ENCODE measurements around the gene MAGI2. TPM values are rescaled to one million over a fixed set of nuclear protein-coding genes. Genes with fewer than 3 reads are reported as not detected.

The MAGI2 gene
- polyA plus RNA-seq, 3 donors, result 0.03 to 0.11 TPM; not detected in 1

DNA sequence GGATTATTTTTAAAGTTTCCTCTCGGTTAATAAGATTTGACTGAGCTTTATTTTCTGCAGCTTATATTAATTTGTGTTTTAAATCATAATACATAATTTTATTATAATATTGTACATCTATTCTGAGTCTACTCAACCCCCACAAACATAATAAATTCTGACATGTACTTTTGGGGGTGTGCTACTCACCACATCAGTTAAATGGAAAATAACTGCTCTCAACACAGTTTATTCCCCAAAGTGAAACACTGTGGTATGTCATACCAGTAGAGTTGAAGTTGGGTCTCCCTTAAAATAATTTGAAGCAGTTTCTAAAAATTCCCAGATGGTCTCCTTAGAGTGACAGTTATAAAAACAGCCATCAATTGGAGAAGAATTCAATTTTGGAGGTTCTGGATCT, 1191.7 kb downstream of the MAGI2 start:
- Mint-ChIP-seq H3K36me3 (no peaks in the 10 kb centered on the region), H3K9me3 (peaks cover 0 to 12% (median 6%) of the 10 kb centered on the region in 7 donors), H3K27ac (no peak overlapping the region), H3K4me3 (no peak overlapping the region), H3K27me3 (ENCODE audit: low read depth in 3 of 3) (peaks cover 0 to 1% (median 0%) of the 10 kb centered on the region in 3 donors), H3K4me1 (no peaks in the 10 kb centered on the region)
- Histone ChIP-seq H3K4me1 (ENCODE audit: control insufficient read depth in 1 of 2, insufficient read depth in 2 of 2, low read length in 2 of 2) (no peaks in the 10 kb centered on the region), H3K9me3 (replicated peaks in 1 of 2; ENCODE audit: control insufficient read depth in 1 of 2, insufficient read depth in 1 of 2, low read length in 2 of 2) (peaks cover 0 to 6% of the 10 kb centered on the region in 2 donors), H3K4me3 (replicated peaks in 1 of 3; ENCODE audit: low read depth in 2 of 3, low read length in 3 of 3) (no peak overlapping the region), H3K9ac (ENCODE audit: insufficient read depth, low read length, poor library complexity, severe bottlenecking) (no peak overlapping the region), H4K20me1 (ENCODE audit: insufficient read depth, low read length) (no peaks in the 10 kb centered on the region), H3K27ac (ENCODE audit: low read depth in 1 of 2, low read length in 2 of 2) (no peak overlapping the region), H3K4me2 (replicated peaks; ENCODE audit: extremely low read depth, low read length, poor library complexity, severe bottlenecking) (no peak overlapping the region), H3K79me2 (ENCODE audit: insufficient read depth, low read length) (no peaks in the 10 kb centered on the region), H3K27me3 (ENCODE audit: control insufficient read depth in 2 of 2, insufficient read depth in 2 of 2, low read length in 2 of 2) (no peaks in the 10 kb centered on the region), H2AFZ (ENCODE audit: insufficient read depth, low read depth, low read length, poor library complexity, severe bottlenecking) (no peak overlapping the region), H3K36me3 (replicated peaks in 1 of 2; ENCODE audit: control insufficient read depth in 1 of 2, insufficient read depth in 2 of 2, low read length in 2 of 2) (no peaks in the 10 kb centered on the region)
- DNase-seq, result no peak
- TF ChIP-seq, protein P1, sequence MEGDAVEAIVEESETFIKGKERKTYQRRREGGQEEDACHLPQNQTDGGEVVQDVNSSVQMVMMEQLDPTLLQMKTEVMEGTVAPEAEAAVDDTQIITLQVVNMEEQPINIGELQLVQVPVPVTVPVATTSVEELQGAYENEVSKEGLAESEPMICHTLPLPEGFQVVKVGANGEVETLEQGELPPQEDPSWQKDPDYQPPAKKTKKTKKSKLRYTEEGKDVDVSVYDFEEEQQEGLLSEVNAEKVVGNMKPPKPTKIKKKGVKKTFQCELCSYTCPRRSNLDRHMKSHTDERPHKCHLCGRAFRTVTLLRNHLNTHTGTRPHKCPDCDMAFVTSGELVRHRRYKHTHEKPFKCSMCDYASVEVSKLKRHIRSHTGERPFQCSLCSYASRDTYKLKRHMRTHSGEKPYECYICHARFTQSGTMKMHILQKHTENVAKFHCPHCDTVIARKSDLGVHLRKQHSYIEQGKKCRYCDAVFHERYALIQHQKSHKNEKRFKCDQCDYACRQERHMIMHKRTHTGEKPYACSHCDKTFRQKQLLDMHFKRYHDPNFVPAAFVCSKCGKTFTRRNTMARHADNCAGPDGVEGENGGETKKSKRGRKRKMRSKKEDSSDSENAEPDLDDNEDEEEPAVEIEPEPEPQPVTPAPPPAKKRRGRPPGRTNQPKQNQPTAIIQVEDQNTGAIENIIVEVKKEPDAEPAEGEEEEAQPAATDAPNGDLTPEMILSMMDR (IDR thresholded peaks at IDR 0.05), result no peak
- WGBS (ENCODE audit: insufficient coverage), result no CpG with 5 or more reads among the region's 1 CpG
- intact Hi-C loops (cut with micrococcal nuclease), result no loop called here

DNA sequence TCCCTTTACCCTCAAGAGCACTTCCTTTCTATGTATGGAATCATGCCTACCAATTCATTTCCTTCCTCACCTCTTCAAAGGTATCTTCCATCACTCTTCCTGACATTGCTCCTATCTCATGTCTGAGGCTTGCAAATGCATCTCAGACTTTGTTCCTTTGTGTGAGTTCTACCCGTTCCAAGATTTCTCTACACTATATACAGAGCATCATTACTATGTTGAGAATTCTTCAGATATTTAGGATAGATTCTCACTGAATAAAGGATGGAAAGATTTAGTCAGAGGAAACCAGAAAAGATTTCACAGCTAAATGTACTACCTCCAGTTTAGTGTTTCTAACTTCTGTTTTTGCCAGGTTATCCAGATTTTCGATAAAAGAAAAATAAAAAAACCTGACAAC, 1192.2 kb downstream of the MAGI2 start:
- Histone ChIP-seq H3K9me3 (replicated peaks in 1 of 2; ENCODE audit: control insufficient read depth in 1 of 2, insufficient read depth in 1 of 2, low read length in 2 of 2) (peaks cover 0 to 3% of the 10 kb centered on the region in 2 donors), H3K4me1 (ENCODE audit: control insufficient read depth in 1 of 2, insufficient read depth in 2 of 2, low read length in 2 of 2) (no peaks in the 10 kb centered on the region), H3K4me2 (replicated peaks; ENCODE audit: extremely low read depth, low read length, poor library complexity, severe bottlenecking) (no peak overlapping the region), H3K79me2 (ENCODE audit: insufficient read depth, low read length) (no peaks in the 10 kb centered on the region), H3K27ac (ENCODE audit: low read depth in 1 of 2, low read length in 2 of 2) (no peak overlapping the region), H2AFZ (ENCODE audit: insufficient read depth, low read depth, low read length, poor library complexity, severe bottlenecking) (no peak overlapping the region), H3K36me3 (replicated peaks in 1 of 2; ENCODE audit: control insufficient read depth in 1 of 2, insufficient read depth in 2 of 2, low read length in 2 of 2) (no peaks in the 10 kb centered on the region), H3K9ac (ENCODE audit: insufficient read depth, low read length, poor library complexity, severe bottlenecking) (no peak overlapping the region), H3K27me3 (ENCODE audit: control insufficient read depth in 2 of 2, insufficient read depth in 2 of 2, low read length in 2 of 2) (no peaks in the 10 kb centered on the region), H4K20me1 (ENCODE audit: insufficient read depth, low read length) (no peaks in the 10 kb centered on the region), H3K4me3 (replicated peaks in 1 of 3; ENCODE audit: low read depth in 2 of 3, low read length in 3 of 3) (no peak overlapping the region)
- WGBS (ENCODE audit: insufficient coverage), result no CpG with 5 or more reads among the region's 2 CpGs
- H3K4me1 Mint-ChIP-seq, result no peaks in the 10 kb centered on the region
- no peaks in the 10 kb centered on the region for H3K36me3 Mint-ChIP-seq
- H3K27ac Mint-ChIP-seq, result no peak overlapping the region
- intact Hi-C loops (cut with micrococcal nuclease), result no loop called here
- peaks cover 0 to 9% (median 3%) of the 10 kb centered on the region in 7 donors for H3K9me3 Mint-ChIP-seq
- no peak overlapping the region for H3K4me3 Mint-ChIP-seq
- H3K27me3 Mint-ChIP-seq (ENCODE audit: low read depth in 3 of 3), result peaks cover 0 to 1% (median 0%) of the 10 kb centered on the region in 3 donors
- TF ChIP-seq, protein P1 (IDR thresholded peaks at IDR 0.05), result no peak
- no peak for DNase-seq

Measured in CD14-positive monocyte (primary cell).